SK-N-SH (cell line): ENCODE results near the gene SLC24A3.

Experiments
- EZH2phosphoT487 ChIP-seq: fragments of 200-600 bp; sonication (generic); IDR thresholded peaks from 2 replicates; pipeline ENCODE4 v1.6.1; 2017; ENCODE audit warnings: low read depth, mixed run types, mild to moderate bottlenecking, antibody characterized with exemption, moderate library complexity, borderline replicate concordance
- JUND ChIP-seq: IDR thresholded peaks from 2 replicates; pipeline ENCODE4 v1.4.0; 2012
- TCF12 ChIP-seq: IDR thresholded peaks from 2 replicates; pipeline ENCODE4 v1.4.0; 2012
- YY1 ChIP-seq: IDR thresholded peaks from 2 replicates; pipeline ENCODE4 v1.4.0; 2012; ENCODE audit warnings: low read depth, mild to moderate bottlenecking
- TF ChIP-seq, protein P1 (sequence below): fragments of 200-600 bp; sonication (generic); IDR thresholded peaks from 2 replicates; pipeline ENCODE4 v1.6.1; 2017; ENCODE audit warnings: antibody characterized with exemption, mild to moderate bottlenecking, moderate library complexity
- TF ChIP-seq, protein P2 (sequence below): IDR thresholded peaks from 2 replicates; pipeline ENCODE4; 2012
- TF ChIP-seq, protein P3 (sequence below): IDR thresholded peaks from 2 replicates; pipeline ENCODE4 v1.4.0; 2012; ENCODE audit warnings: low read depth

DNA sequence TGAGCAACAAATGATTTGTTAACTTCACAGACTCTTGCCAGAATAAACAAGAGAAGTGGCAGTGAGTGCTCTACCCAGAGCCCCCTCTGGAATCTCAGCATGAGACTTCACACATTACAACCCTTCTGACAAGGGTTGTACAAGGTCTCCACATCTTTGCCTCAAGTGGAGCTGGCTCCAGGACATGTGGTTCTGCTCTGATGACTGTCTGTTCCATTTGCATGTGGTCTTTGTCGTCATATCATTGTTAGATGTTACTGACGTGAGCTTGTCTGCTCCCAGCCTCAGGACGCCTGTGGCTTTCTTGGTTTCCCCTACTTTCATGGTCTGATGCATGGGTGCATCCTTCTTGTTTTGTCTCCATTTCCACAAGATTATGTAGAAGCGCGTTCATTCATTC lies 115.0 kb downstream of the SLC24A3 start:
- no peak for TF ChIP-seq YY1
- TF ChIP-seq, protein P1, sequence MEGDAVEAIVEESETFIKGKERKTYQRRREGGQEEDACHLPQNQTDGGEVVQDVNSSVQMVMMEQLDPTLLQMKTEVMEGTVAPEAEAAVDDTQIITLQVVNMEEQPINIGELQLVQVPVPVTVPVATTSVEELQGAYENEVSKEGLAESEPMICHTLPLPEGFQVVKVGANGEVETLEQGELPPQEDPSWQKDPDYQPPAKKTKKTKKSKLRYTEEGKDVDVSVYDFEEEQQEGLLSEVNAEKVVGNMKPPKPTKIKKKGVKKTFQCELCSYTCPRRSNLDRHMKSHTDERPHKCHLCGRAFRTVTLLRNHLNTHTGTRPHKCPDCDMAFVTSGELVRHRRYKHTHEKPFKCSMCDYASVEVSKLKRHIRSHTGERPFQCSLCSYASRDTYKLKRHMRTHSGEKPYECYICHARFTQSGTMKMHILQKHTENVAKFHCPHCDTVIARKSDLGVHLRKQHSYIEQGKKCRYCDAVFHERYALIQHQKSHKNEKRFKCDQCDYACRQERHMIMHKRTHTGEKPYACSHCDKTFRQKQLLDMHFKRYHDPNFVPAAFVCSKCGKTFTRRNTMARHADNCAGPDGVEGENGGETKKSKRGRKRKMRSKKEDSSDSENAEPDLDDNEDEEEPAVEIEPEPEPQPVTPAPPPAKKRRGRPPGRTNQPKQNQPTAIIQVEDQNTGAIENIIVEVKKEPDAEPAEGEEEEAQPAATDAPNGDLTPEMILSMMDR = no peak
- TF ChIP-seq TCF12 = no peak
- no peak for TF ChIP-seq EZH2phosphoT487
- TF ChIP-seq, protein P2, sequence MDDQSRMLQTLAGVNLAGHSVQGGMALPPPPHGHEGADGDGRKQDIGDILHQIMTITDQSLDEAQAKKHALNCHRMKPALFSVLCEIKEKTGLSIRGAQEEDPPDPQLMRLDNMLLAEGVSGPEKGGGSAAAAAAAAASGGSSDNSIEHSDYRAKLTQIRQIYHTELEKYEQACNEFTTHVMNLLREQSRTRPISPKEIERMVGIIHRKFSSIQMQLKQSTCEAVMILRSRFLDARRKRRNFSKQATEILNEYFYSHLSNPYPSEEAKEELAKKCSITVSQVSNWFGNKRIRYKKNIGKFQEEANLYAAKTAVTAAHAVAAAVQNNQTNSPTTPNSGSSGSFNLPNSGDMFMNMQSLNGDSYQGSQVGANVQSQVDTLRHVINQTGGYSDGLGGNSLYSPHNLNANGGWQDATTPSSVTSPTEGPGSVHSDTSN = no peak
- no peak for TF ChIP-seq JUND
- TF ChIP-seq, protein P3, sequence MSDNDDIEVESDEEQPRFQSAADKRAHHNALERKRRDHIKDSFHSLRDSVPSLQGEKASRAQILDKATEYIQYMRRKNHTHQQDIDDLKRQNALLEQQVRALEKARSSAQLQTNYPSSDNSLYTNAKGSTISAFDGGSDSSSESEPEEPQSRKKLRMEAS = no peak
